HL-60 (cell line): ENCODE data around the gene CCR2.

Experiments used
- POLR2AphosphoS5 ChIP-seq: IDR thresholded peaks from 2 replicates; pipeline ENCODE4 v1.6.1; 2012; ENCODE audit warnings: low read depth
- TF ChIP-seq, protein P1 (sequence below): IDR thresholded peaks from one replicate; pipeline ENCODE4 v1.5.1; 2011; ENCODE audit warnings: low read length, control low read depth, inconsistent platforms; ENCODE audit not compliant: insufficient read depth

DNA sequence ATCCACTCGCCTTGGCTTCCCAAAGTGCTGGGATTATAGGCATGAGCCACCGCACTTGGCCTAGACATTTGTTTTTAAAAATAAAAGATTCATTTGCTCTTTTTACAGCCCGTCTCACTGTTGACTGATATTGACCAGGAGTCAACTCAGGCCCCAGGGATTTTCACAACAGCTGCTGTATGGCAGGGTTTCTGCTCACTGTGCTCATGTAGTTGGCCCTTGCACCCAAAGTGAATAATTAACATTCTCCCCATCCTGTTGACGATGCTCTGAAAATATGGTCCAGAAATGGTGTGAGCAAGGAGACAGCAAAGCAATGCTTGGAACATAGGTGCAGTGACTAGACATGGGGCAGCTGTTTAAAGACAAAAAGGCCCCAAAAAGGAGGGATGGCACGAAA is 13.9 kb downstream of the CCR2 start:
- TF ChIP-seq, protein P1, sequence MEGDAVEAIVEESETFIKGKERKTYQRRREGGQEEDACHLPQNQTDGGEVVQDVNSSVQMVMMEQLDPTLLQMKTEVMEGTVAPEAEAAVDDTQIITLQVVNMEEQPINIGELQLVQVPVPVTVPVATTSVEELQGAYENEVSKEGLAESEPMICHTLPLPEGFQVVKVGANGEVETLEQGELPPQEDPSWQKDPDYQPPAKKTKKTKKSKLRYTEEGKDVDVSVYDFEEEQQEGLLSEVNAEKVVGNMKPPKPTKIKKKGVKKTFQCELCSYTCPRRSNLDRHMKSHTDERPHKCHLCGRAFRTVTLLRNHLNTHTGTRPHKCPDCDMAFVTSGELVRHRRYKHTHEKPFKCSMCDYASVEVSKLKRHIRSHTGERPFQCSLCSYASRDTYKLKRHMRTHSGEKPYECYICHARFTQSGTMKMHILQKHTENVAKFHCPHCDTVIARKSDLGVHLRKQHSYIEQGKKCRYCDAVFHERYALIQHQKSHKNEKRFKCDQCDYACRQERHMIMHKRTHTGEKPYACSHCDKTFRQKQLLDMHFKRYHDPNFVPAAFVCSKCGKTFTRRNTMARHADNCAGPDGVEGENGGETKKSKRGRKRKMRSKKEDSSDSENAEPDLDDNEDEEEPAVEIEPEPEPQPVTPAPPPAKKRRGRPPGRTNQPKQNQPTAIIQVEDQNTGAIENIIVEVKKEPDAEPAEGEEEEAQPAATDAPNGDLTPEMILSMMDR, result no peak
- TF ChIP-seq POLR2AphosphoS5, result no peak
